ENCODE data around the gene CHCHD6. TPM values are rescaled to one million over a fixed set of nuclear protein-coding genes. Genes with fewer than 3 reads are reported as not detected.

The CHCHD6 gene
- total and polyA plus RNA-seq, 2 donors (not counting 3 experiments of a cell fraction or from before 2014, with no cell fraction given): 8.4 to 10.1 TPM

DNA sequence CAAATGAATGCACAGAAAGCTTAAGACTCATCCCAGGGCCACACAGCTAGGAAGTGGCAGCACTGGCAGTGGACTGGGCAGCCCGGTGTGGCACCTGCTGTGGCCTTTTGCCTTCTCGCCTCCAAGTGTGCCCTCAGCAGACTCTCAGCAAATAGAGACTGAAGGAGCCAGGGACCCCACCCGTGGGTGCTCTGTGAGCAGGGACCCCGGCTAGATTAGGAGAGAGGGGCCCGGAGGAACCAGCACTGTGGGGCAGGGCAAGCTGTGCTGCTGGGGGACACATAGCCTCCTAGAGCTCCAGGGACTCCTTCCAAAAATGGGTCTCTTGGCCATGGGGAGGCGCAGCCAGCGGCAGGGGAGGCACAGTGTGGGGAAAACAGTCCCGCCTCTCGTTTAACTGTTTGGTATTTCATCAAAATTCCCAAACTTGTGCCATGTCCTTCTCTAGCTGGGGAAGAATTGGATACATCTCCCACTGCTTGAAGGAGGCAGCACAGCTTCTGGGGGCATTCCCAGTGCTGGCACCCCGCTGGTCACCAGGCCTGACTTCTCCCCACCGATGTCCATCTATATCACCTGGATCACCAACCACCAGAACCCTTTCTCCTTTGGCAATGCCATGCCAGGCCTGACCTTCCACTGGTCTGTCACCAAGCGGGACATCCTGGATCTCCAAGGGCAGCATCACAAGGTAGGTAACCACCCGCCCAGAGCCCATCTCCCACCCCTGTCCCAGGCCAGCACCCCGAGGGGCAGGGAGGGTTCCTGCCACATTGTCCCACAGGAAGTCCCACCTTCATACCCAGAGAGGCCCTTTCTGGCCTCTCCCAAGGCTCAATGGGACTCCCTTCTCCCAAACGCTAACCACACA, 37.1 kb upstream of the CHCHD6 start:
- dilution Hi-C loops (cut with MboI; ENCODE audit: extremely low pct_ligation_motif_present, low sequenced_read_pairs): no loop called here
- no TSS peak for BruUV-seq (replicated peaks)
- Histone ChIP-seq H3K36me3 (ENCODE audit: control insufficient read depth in 2 of 2, extremely low read depth in 1 of 2, insufficient read depth in 2 of 2, low read length in 2 of 2) (no peaks in the 10 kb centered on the region), H3K4me1 (ENCODE audit: control insufficient read depth, extremely low read depth, insufficient read depth, low read length) (no peaks in the 10 kb centered on the region), H4K20me1 (replicated peaks; ENCODE audit: control insufficient read depth, extremely low read depth, insufficient read depth, low read length) (no peaks in the 10 kb centered on the region), H2AFZ (ENCODE audit: low read depth, low read length) (no peak overlapping the region), H3K27me3 (ENCODE audit: control insufficient read depth in 2 of 2, insufficient read depth in 2 of 2, low read length in 2 of 2) (peaks cover 7 to 9% of the 10 kb centered on the region in 2 experiments), H3K4me2 (ENCODE audit: insufficient read depth, low read length) (no peak overlapping the region), H3K9me1 (replicated peaks; ENCODE audit: control insufficient read depth, extremely low read depth, insufficient read depth, low read length) (no peaks in the 10 kb centered on the region), H3K9me3 (replicated peaks; ENCODE audit: control insufficient read depth, insufficient read depth, low read length) (no peaks in the 10 kb centered on the region), H3K4me3 (replicated peaks in 1 of 3; ENCODE audit: insufficient read depth in 1 of 3, low read depth in 1 of 3, low read length in 3 of 3) (no peak overlapping the region), H3K79me2 (ENCODE audit: control insufficient read depth, insufficient read depth, low read length) (no peaks in the 10 kb centered on the region), H3K9ac (replicated peaks; ENCODE audit: extremely low read depth, insufficient read depth, low read length) (no peak overlapping the region), H3K27ac (ENCODE audit: insufficient read depth, low read depth, low read length) (no peak overlapping the region)
- ChIA-PET POLR2A (no interaction called here), CTCF (interaction anchor here (1.0 kb wide), 1 partner anchor 144 kb away, joined by 3 read pairs; no protein-coding TSS in a partner anchor)
- intact Hi-C loops (cut with micrococcal nuclease): no loop called here
- DNase-seq (ENCODE audit: low read depth, low spot score): no peak
- TF ChIP-seq FOS (IDR thresholded peaks at IDR 0.05; ENCODE audit: borderline replicate concordance, insufficient read depth, low read length) (no peak), GATA2 (IDR thresholded peaks at IDR 0.05; ENCODE audit: insufficient read depth, insufficient read length, low read depth, low read length) (no peak), POLR2AphosphoS5 (IDR thresholded peaks at IDR 0.05; ENCODE audit: insufficient read depth, low read depth, low read length) (no peak), POLR2A (IDR thresholded peaks at IDR 0.05; ENCODE audit: low read depth, low read length) (no peak), JUN (IDR thresholded peaks at IDR 0.05; ENCODE audit: borderline replicate concordance, insufficient read depth, insufficient read length, low read depth) (no peak)
- TF ChIP-seq, protein P1, sequence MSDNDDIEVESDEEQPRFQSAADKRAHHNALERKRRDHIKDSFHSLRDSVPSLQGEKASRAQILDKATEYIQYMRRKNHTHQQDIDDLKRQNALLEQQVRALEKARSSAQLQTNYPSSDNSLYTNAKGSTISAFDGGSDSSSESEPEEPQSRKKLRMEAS (IDR thresholded peaks at IDR 0.05; ENCODE audit: insufficient read depth, insufficient read length): no peak
- TF ChIP-seq, protein P2, sequence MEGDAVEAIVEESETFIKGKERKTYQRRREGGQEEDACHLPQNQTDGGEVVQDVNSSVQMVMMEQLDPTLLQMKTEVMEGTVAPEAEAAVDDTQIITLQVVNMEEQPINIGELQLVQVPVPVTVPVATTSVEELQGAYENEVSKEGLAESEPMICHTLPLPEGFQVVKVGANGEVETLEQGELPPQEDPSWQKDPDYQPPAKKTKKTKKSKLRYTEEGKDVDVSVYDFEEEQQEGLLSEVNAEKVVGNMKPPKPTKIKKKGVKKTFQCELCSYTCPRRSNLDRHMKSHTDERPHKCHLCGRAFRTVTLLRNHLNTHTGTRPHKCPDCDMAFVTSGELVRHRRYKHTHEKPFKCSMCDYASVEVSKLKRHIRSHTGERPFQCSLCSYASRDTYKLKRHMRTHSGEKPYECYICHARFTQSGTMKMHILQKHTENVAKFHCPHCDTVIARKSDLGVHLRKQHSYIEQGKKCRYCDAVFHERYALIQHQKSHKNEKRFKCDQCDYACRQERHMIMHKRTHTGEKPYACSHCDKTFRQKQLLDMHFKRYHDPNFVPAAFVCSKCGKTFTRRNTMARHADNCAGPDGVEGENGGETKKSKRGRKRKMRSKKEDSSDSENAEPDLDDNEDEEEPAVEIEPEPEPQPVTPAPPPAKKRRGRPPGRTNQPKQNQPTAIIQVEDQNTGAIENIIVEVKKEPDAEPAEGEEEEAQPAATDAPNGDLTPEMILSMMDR (IDR thresholded peaks at IDR 0.05; ENCODE audit: extremely low read depth in 1 of 2, insufficient read depth in 1 of 2, low read depth in 1 of 2, low read length in 2 of 2): no peak
- FAIRE-seq: no peak

Measured in endothelial cell of umbilical vein (primary cell).